ENCODE data around the gene LMTK3. TPM values are rescaled to one million over a fixed set of nuclear protein-coding genes. Genes with fewer than 3 reads are reported as not detected.

The LMTK3 gene
- total and polyA plus RNA-seq, 2 of the 4 experiments (the other 2 are of a cell fraction), result 0.18 to 0.87 TPM

DNA sequence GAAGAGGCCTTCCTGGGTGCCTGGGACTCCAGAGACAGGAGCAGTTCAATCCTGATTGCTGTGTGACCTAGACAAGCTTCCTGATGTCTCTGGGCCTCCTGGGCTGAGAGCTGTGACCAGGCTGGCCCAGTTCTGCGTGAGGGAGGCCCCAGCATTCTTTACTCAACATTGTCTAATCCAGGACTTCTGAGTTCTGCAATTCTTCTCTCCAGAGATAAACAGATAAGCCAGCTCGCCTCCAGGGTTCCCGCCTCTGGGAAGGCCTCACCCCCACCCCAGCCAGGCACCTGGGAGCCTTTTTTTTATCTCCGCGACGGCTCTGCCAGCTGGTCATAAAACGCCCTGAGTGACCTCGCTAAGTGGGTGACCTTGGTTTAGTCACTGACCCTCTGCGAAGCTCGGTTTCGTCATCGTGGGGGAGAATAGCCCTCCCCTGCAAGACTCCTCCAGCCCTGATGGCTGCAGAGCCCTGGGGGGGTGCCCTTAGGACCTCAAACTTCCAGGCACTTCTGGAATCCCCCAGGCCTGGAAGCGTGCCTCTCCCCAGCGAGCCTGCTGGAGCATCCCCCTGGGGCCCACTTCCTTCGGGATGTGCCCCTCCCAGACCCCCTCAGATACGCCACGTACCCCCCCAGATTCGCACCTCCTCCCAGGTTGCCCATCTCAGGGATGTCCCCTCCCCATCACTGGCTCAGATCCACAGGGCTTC lies 42.2 kb upstream of the LMTK3 start:
- no TSS peak for BruUV-seq (replicated peaks)
- Histone ChIP-seq H3K23ac (ENCODE audit: low read depth, low read length) (no peak overlapping the region), H3K14ac (replicated peaks; ENCODE audit: low read depth, low read length) (no peak overlapping the region), H3K9me3 (ENCODE audit: control insufficient read depth, insufficient read depth, low read length) (no peaks in the 10 kb centered on the region), H3K4me1 (ENCODE audit: control insufficient read depth, insufficient read depth, low read length) (peaks cover 8% of the 10 kb centered on the region), H3K9me1 (ENCODE audit: insufficient read depth, low read length) (no peaks in the 10 kb centered on the region), H2AFZ (replicated peaks; ENCODE audit: low read length, poor library complexity) (peak overlapping the region; percentile 44), H4K91ac (ENCODE audit: insufficient read depth, low read depth, low read length) (no peak overlapping the region), H2BK120ac (ENCODE audit: low read depth, low read length) (no peak overlapping the region), H3K4me2 (ENCODE audit: low read depth, low read length) (peak overlapping the region; percentile 4; the same call in 1 of the 2 replicates), H2AK5ac (ENCODE audit: low read depth, low read length) (peak overlapping the region; percentile 62; the same call in 1 of the 2 replicates), H3K4me3 (ENCODE audit: insufficient read depth, low read depth, low read length) (no peak overlapping the region), H2AK9ac (replicated peaks; ENCODE audit: low read depth, low read length, poor library complexity) (peak overlapping the region; percentile 69), H3K9ac (ENCODE audit: low read depth, low read length) (no peak overlapping the region), H2BK15ac (ENCODE audit: low read depth, low read length) (no peak overlapping the region), H2BK20ac (ENCODE audit: low read depth, low read length) (no peak overlapping the region), H3K79me1 (ENCODE audit: low read depth in 1 of 2, low read length in 2 of 2) (no peaks in the 10 kb centered on the region), H3K18ac (ENCODE audit: low read depth, low read length) (no peak overlapping the region; the same call in 1 of the 2 replicates), H3K36me3 (ENCODE audit: control insufficient read depth, insufficient read depth, low read length) (no peaks in the 10 kb centered on the region), H3K4ac (ENCODE audit: low read depth, low read length) (0 out of 2 replicates have a peak overlapping the region, but pooled peaks have one; percentile 4), H4K5ac (ENCODE audit: low read depth, low read length) (no peak overlapping the region), H3K27me3 (ENCODE audit: control insufficient read depth, insufficient read depth, low read length) (peaks cover 5% of the 10 kb centered on the region), H2BK5ac (ENCODE audit: low read depth, low read length, poor library complexity, severe bottlenecking) (no peak overlapping the region), H4K8ac (ENCODE audit: low read depth in 2 of 2, low read length in 2 of 2) (no peak overlapping the region), H3K27ac (ENCODE audit: insufficient read depth, low read length) (no peak overlapping the region), H4K20me1 (ENCODE audit: insufficient read depth, low read length) (no peaks in the 10 kb centered on the region), H3K56ac (ENCODE audit: extremely low read depth, insufficient read depth, low read length) (no peak overlapping the region)
- DNase-seq, result peak; percentile 86
- TF ChIP-seq, protein P1, sequence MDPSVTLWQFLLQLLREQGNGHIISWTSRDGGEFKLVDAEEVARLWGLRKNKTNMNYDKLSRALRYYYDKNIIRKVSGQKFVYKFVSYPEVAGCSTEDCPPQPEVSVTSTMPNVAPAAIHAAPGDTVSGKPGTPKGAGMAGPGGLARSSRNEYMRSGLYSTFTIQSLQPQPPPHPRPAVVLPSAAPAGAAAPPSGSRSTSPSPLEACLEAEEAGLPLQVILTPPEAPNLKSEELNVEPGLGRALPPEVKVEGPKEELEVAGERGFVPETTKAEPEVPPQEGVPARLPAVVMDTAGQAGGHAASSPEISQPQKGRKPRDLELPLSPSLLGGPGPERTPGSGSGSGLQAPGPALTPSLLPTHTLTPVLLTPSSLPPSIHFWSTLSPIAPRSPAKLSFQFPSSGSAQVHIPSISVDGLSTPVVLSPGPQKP (IDR thresholded peaks at IDR 0.05; ENCODE audit: borderline replicate concordance, low read depth, low read length), result no peak
- TF ChIP-seq CEBPB (IDR thresholded peaks at IDR 0.05; ENCODE audit: low read depth, low read length) (peak; percentile 88), FOS (IDR thresholded peaks at IDR 0.05; ENCODE audit: low read depth, low read length) (peak; percentile 54; the same call in 1 of the 2 replicates), NFE2L2 (IDR thresholded peaks at IDR 0.05; ENCODE audit: low read depth, low read length) (no peak), RCOR1 (IDR thresholded peaks at IDR 0.05; ENCODE audit: insufficient replicate concordance, low read length) (peak; percentile 55), SMC3 (IDR thresholded peaks at IDR 0.05; ENCODE audit: low read depth, low read length) (peak; percentile 10; the same call in 1 of the 2 replicates), MAZ (IDR thresholded peaks at IDR 0.05; ENCODE audit: borderline replicate concordance, low read depth, low read length) (peak; percentile 47; the same call in 1 of the 2 replicates)
- CTCF ChIA-PET, result no interaction called here
- peak; percentile 86 for ATAC-seq (ENCODE audit: low read depth)
- intact Hi-C loops (cut with micrococcal nuclease) (loop anchor here (5.0 kb wide), 1 partner anchor 42 kb away; the partner anchor contains the start of gene LMTK3), dilution Hi-C loops (cut with HindIII; ENCODE audit: low sequenced_read_pairs, unreplicated experiment) (no loop called here), in situ Hi-C loops (cut with MboI; ENCODE audit: low sequenced_read_pairs) (no loop called here)
- 0% methylated on average over 4 of the region's 18 CpGs; no CpG with 5 or more reads in 1 of the 2 experiments for WGBS, 2 experiments (ENCODE audit: extremely low coverage in 2 of 2, insufficient read length in 1 of 2)
- POLR2A ChIA-PET (ENCODE audit: unreplicated experiment), result no interaction called here

All from IMR-90 (cell line).